Cardiac ventricle fibroblast (primary cell): ENCODE data around the gene SIK3. TPM values are rescaled to one million over a fixed set of nuclear protein-coding genes. Genes with fewer than 3 reads are reported as not detected.

Experiments used
- total RNA-seq: library from RNA; depleted of rRNA; stranded (reverse); fragments of >200 nt; gene quantifications from 2 replicates; pipeline ENCODE4 v1.2.3, GENCODE V29; 2015

SIK3 gene
- total RNA-seq: 15.4 and 26.9 TPM in 2 replicates

GRCh38 chr11:117098269-117099232 is at the start of gene SIK3:
Gene SIK3, minus strand, starts transcription at chr11:117098428. Its CDS starts 13 bp downstream, at chr11:117098415.

GRCh38 chr11:117143871-117144476 is 45.7 kb upstream of the SIK3 start, which contains the start of gene PAFAH1B2:
Gene PAFAH1B2, plus strand, starts transcription at chr11:117144287. Its CDS starts 8,161 bp downstream, at chr11:117152448.

GRCh38 chr11:116837231-116838091 is 260.8 kb downstream of the SIK3 start, which contains the start of gene APOA1:
Gene APOA1, minus strand, starts transcription at chr11:116837622. Its CDS starts 235 bp downstream, at chr11:116837387.

GRCh38 chr11:116829525-116830183 is 268.6 kb downstream of the SIK3 start, which contains the start of gene APOC3:
Gene APOC3, plus strand, starts transcription at chr11:116829907. Its CDS starts 676 bp downstream, at chr11:116830583.

GRCh38 chr11:116823031-116823843 is 275.0 kb downstream of the SIK3 start, which contains the start of gene APOA4:
Gene APOA4, minus strand, starts transcription at chr11:116823304. Its CDS starts 113 bp downstream, at chr11:116823191.

Other genes with a start within 250 kb of the SIK3 start
- 46.2 and 53.0 TPM in 2 replicates for gene PAFAH1B2, start 45.9 kb upstream of the SIK3 start, total RNA-seq
- gene SIDT2, start 80.3 kb upstream of the SIK3 start, total RNA-seq: 36.5 and 50.5 TPM in 2 replicates
- gene TAGLN, start 100.9 kb upstream of the SIK3 start, total RNA-seq: 261 and 306 TPM in 2 replicates
- 24.5 and 39.0 TPM in 2 replicates for gene PCSK7, start 133.6 kb upstream of the SIK3 start, total RNA-seq
- gene RNF214, start 134.2 kb upstream of the SIK3 start, total RNA-seq: 8.7 and 9.5 TPM in 2 replicates
- gene BACE1-AS, start 192.9 kb upstream of the SIK3 start, total RNA-seq: 2.8 and 3.2 TPM in 2 replicates
- gene BACE1, start 217.8 kb upstream of the SIK3 start, total RNA-seq: 44.4 and 53.9 TPM in 2 replicates
- gene CEP164, start 229.4 kb upstream of the SIK3 start, total RNA-seq: 13.5 and 20.8 TPM in 2 replicates